HepG2 (cell line): ENCODE data around the gene ZNF223. TPM values are rescaled to one million over a fixed set of nuclear protein-coding genes. Genes with fewer than 3 reads are reported as not detected.

ENCODE experiments used
- ARID4A ChIP-seq: sonication (generic); formaldehyde crosslinking; IDR thresholded peaks from 2 replicates; pipeline ENCODE4 v1.5.0; 2020; ENCODE audit warnings: mild to moderate bottlenecking, missing genetic modification reagents, borderline replicate concordance
- IKZF5 ChIP-seq: IDR thresholded peaks from 2 replicates; pipeline ENCODE4 v1.6.1; 2018; ENCODE audit warnings: missing genetic modification reagents, mild to moderate bottlenecking, missing compliant biosample characterization
- MAFK ChIP-seq, 2 experiments: IDR thresholded peaks in 1 of 2; conservative IDR thresholded peaks in 1 of 2; 2 replicates each; pipeline ENCODE4 v1.6.1; 2011; ENCODE audit warnings: improper control_type of control experiment in 2 of 2, low read length in 2 of 2
- PHF20 ChIP-seq: sonication (generic); formaldehyde crosslinking; IDR thresholded peaks from 2 replicates; pipeline ENCODE4 v1.5.0; 2020; ENCODE audit warnings: mild to moderate bottlenecking, missing genetic modification reagents
- PITX1 ChIP-seq: sonication (generic); formaldehyde crosslinking; IDR thresholded peaks from 2 replicates; pipeline ENCODE4 v1.5.1; 2020; ENCODE audit warnings: mild to moderate bottlenecking, missing genetic modification reagents
- SMAD3 ChIP-seq: sonication (generic); formaldehyde crosslinking; IDR thresholded peaks from 2 replicates; pipeline ENCODE4 v1.4.0; 2020; ENCODE audit warnings: missing genetic modification reagents
- SOX13 ChIP-seq, 3 experiments: fragments of 450-650 bp in 1 of 3; sonication (generic) in 1 of 3; formaldehyde crosslinking in 1 of 3; IDR thresholded peaks in 2 of 3; conservative IDR thresholded peaks in 1 of 3; 2 replicates each; pipeline versions ENCODE4 v1.5.0 to v1.6.1; 2016 to 2020; ENCODE audit warnings: antibody characterized with exemption in 1 of 3, mild to moderate bottlenecking in 1 of 3, missing compliant biosample characterization in 1 of 3, missing genetic modification reagents in 1 of 3, moderate library complexity in 1 of 3
- polyA plus RNA-seq, 8 experiments: library from polyadenylated mRNA; depleted of rRNA in 3 of 8; stranded (reverse) in 7 of 8; unstranded in 1 of 8; fragments of >200 nt; fragmentation: Illumina TruSeq in 4 of 8; extraction: Trizol in 4 of 8; gene quantifications; 2 replicates each; pipeline versions ENCODE4 v1.2.1 to v1.2.3, GENCODE V29; 2011 to 2016; ENCODE audit warnings: low read depth in 4 of 8, missing spikeins in 1 of 8, mixed read lengths in 1 of 8; ENCODE audit not compliant: insufficient read depth in 1 of 8
- total RNA-seq, 5 experiments: library from RNA; depleted of rRNA; stranded (reverse); fragments of >200 nt; fragmentation: Illumina TruSeq; extraction: Trizol; gene quantifications; 2 replicates each; pipeline ENCODE4 v1.2.3, GENCODE V29; 2016; ENCODE audit warnings: low read depth in 1 of 5
- TF ChIP-seq, protein P1 (sequence below): sonication (generic); formaldehyde crosslinking; IDR thresholded peaks from 2 replicates; pipeline ENCODE4 v1.8.1; 2022; ENCODE audit warnings: mild to moderate bottlenecking, missing genetic modification reagents

ZNF223 gene
- total and polyA plus RNA-seq, 2 of the 13 experiments (the other 11 are each of a cell fraction or from before 2014, with no cell fraction given): 2.0 to 4.8 TPM

- TF ChIP-seq ARID4A: peak; percentile 95; the same call in 1 of the 2 replicates
- TF ChIP-seq IKZF5 (CRISPR knock-in tag): peak; percentile 75
- TF ChIP-seq PITX1 (CRISPR knock-in tag): peak; percentile 76
- no peak for TF ChIP-seq MAFK (conservative IDR thresholded peaks at IDR 0.05 in 1 of 2, IDR thresholded peaks at IDR 0.05 in 1 of 2; ENCODE audit: low read length in 2 of 2)
- TF ChIP-seq, protein P1, sequence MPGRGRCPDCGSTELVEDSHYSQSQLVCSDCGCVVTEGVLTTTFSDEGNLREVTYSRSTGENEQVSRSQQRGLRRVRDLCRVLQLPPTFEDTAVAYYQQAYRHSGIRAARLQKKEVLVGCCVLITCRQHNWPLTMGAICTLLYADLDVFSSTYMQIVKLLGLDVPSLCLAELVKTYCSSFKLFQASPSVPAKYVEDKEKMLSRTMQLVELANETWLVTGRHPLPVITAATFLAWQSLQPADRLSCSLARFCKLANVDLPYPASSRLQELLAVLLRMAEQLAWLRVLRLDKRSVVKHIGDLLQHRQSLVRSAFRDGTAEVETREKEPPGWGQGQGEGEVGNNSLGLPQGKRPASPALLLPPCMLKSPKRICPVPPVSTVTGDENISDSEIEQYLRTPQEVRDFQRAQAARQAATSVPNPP (CRISPR knock-in tag): 0 out of 2 replicates have a peak, but pooled peaks have one; percentile 20
- no peak for TF ChIP-seq SOX13 (IDR thresholded peaks at IDR 0.05)
- TF ChIP-seq SOX13 (CRISPR knock-in tag; conservative IDR thresholded peaks at IDR 0.05 in 1 of 2, IDR thresholded peaks at IDR 0.05 in 1 of 2): no peak
- peak; percentile 85 for TF ChIP-seq SMAD3 (CRISPR knock-in tag)
- TF ChIP-seq PHF20 (CRISPR knock-in tag): peak; percentile 79
Measured at GRCh38 chr19:44113138-44113783, 61.4 kb downstream of the ZNF223 start, which contains the start of gene ZNF225 (continued).
